ENCODE results near the gene TJP1.

GRCh38 chr15:29675791-29676301 is 146.4 kb downstream of the TJP1 start:
- TF ChIP-seq CSDC2 (CRISPR knock-in tag; IDR thresholded peaks at IDR 0.05) (no peak), TCF4 (CRISPR knock-in tag; IDR thresholded peaks at IDR 0.05; ENCODE audit: borderline replicate concordance) (no peak), ARNTL (CRISPR knock-in tag; IDR thresholded peaks at IDR 0.05; ENCODE audit: borderline replicate concordance, low read depth) (no peak), RARB (CRISPR knock-in tag; IDR thresholded peaks at IDR 0.05) (no peak), PATZ1 (CRISPR knock-in tag; IDR thresholded peaks at IDR 0.05; ENCODE audit: borderline replicate concordance) (no peak), ESRRG (CRISPR knock-in tag; IDR thresholded peaks at IDR 0.05) (no peak), ZNF70 (CRISPR knock-in tag; IDR thresholded peaks at IDR 0.05) (no peak), ZNF565 (CRISPR knock-in tag; conservative IDR thresholded peaks at IDR 0.05; ENCODE audit: low read depth) (no peak), ZFP3 (CRISPR knock-in tag; IDR thresholded peaks at IDR 0.05) (no peak), ZFP30 (CRISPR knock-in tag; IDR thresholded peaks at IDR 0.05) (no peak)
- TF ChIP-seq, protein P1, sequence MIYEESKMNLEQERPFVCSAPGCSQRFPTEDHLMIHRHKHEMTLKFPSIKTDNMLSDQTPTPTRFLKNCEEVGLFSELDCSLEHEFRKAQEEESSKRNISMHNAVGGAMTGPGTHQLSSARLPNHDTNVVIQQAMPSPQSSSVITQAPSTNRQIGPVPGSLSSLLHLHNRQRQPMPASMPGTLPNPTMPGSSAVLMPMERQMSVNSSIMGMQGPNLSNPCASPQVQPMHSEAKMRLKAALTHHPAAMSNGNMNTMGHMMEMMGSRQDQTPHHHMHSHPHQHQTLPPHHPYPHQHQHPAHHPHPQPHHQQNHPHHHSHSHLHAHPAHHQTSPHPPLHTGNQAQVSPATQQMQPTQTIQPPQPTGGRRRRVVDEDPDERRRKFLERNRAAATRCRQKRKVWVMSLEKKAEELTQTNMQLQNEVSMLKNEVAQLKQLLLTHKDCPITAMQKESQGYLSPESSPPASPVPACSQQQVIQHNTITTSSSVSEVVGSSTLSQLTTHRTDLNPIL (CRISPR knock-in tag; IDR thresholded peaks at IDR 0.05; ENCODE audit: low read depth), result no peak
